Keratinocyte (primary cell): Measurements from ENCODE around the gene PEX11G. TPM values are rescaled to one million over a fixed set of nuclear protein-coding genes. Genes with fewer than 3 reads are reported as not detected.

Source experiments
- DNase-seq: peaks from one replicate; pipeline ENCODE4 v3.0.0-alpha.2; 2011; ENCODE audit warnings: low read depth, missing footprints, low spot score
- FAIRE-seq: peaks from 2 replicates; lab custom pipeline; 2011; peaks lifted over from hg19 to GRCh38; lab: Jason Lieb, UNC
- H2AFZ ChIP-seq: 2 replicates; pipeline ENCODE4 v1.6.0; 2012; ENCODE audit warnings: low read length, control low read depth, inconsistent platforms; ENCODE audit not compliant: control insufficient read depth
- H3K27ac ChIP-seq: 2 replicates; pipeline ENCODE4 v1.5.1; 2011; ENCODE audit warnings: low read length; ENCODE audit not compliant: control insufficient read depth, insufficient read depth
- H3K27me3 ChIP-seq: 3 replicates; pipeline ENCODE4 v1.6.0; 2011; ENCODE audit warnings: low read length; ENCODE audit not compliant: control insufficient read depth, insufficient read depth; ENCODE audit errors: extremely low read depth
- H3K36me3 ChIP-seq, 2 experiments: 2 replicates in 1 of 2; 3 replicates in 1 of 2; pipeline ENCODE4 v1.5.1; 2011; ENCODE audit warnings: low read length in 2 of 2, mild to moderate bottlenecking in 1 of 2; ENCODE audit not compliant: control insufficient read depth in 2 of 2, insufficient read depth in 2 of 2; ENCODE audit errors: extremely low read depth in 1 of 2
- H3K4me1 ChIP-seq: 3 replicates; pipeline ENCODE4 v1.5.1; 2011; ENCODE audit warnings: low read length; ENCODE audit not compliant: control insufficient read depth, insufficient read depth; ENCODE audit errors: extremely low read depth
- H3K4me2 ChIP-seq: 3 replicates; pipeline ENCODE4 v1.6.0; 2011; ENCODE audit warnings: low read depth, low read length; ENCODE audit not compliant: control insufficient read depth, insufficient read depth; ENCODE audit errors: extremely low read depth
- H3K4me3 ChIP-seq, 3 experiments: fragments of 200-600 bp in 1 of 3; sonication (generic) in 1 of 3; 2 replicates in 2 of 3; 3 replicates in 1 of 3; pipeline ENCODE4 v1.5.1; 2011 to 2016; ENCODE audit warnings: low read length in 3 of 3, mild to moderate bottlenecking in 3 of 3, control low read depth in 2 of 3, inconsistent platforms in 1 of 3, low read depth in 1 of 3, mixed read lengths in 1 of 3, mixed run types in 1 of 3, moderate library complexity in 1 of 3; ENCODE audit not compliant: control insufficient read depth in 2 of 3, insufficient read depth in 2 of 3; ENCODE audit errors: extremely low read depth in 1 of 3
- H3K79me2 ChIP-seq: 2 replicates; pipeline ENCODE4 v1.6.0; 2012; ENCODE audit warnings: low read length; ENCODE audit not compliant: control insufficient read depth, insufficient read depth
- H3K9ac ChIP-seq: 3 replicates; pipeline ENCODE4 v1.6.0; 2011; ENCODE audit warnings: low read length; ENCODE audit not compliant: control insufficient read depth, insufficient read depth; ENCODE audit errors: extremely low read depth
- H3K9me1 ChIP-seq: 3 replicates; pipeline ENCODE4 v1.6.0; 2011; ENCODE audit warnings: low read length; ENCODE audit not compliant: control insufficient read depth, insufficient read depth; ENCODE audit errors: extremely low read depth
- H3K9me3 ChIP-seq: 2 replicates; pipeline ENCODE4 v1.5.1; 2012; ENCODE audit warnings: low read depth, low read length; ENCODE audit not compliant: control insufficient read depth
- H4K20me1 ChIP-seq: 3 replicates; pipeline ENCODE4 v1.6.0; 2011; ENCODE audit warnings: low read length; ENCODE audit not compliant: control insufficient read depth, insufficient read depth; ENCODE audit errors: extremely low read depth
- EZH2 ChIP-seq: IDR thresholded peaks from one replicate; pipeline ENCODE4 v1.6.1; 2012; ENCODE audit warnings: inconsistent platforms, mild to moderate bottlenecking, low read length, moderate library complexity
- dilution Hi-C: fragments of 300-500 bp; cut with MboI; formaldehyde crosslinking; loops from one replicate; pipeline ENCODE4 v1.7.0; 2020; ENCODE audit warnings: low sequenced_read_pairs; ENCODE audit not compliant: extremely low pct_ligation_motif_present
- polyA plus RNA-seq, 5 experiments: library from polyadenylated mRNA; depleted of rRNA in 3 of 5; stranded (reverse) in 3 of 5; stranded (forward) in 1 of 5; unstranded in 1 of 5; fragments of >200 nt; gene quantifications; 1 replicate in 1 of 5; 2 replicates in 3 of 5; 3 replicates in 1 of 5; pipeline versions ENCODE4 v1.2.1 to v1.2.3, GENCODE V29; 2011 to 2012; ENCODE audit warnings: missing spikeins in 2 of 5, low read depth in 1 of 5, low replicate concordance in 1 of 5
- TF ChIP-seq, protein P1 (sequence below), 3 experiments: IDR thresholded peaks in 1 of 3; conservative IDR thresholded peaks in 1 of 3; optimal IDR thresholded peaks in 1 of 3; 2 replicates in 2 of 3; 3 replicates in 1 of 3; pipeline versions ENCODE3 to v1.5.1; 2011; ENCODE audit warnings: low read length in 3 of 3, mild to moderate bottlenecking in 3 of 3, moderate library complexity in 2 of 3, control low read depth in 1 of 3, inconsistent platforms in 1 of 3; ENCODE audit not compliant: insufficient read depth in 2 of 3; ENCODE audit errors: extremely low read depth in 1 of 3

Gene PEX11G
- polyA plus RNA-seq, 1 donor (not counting 4 experiments of a cell fraction or from before 2014, with no cell fraction given): 1.1 TPM

DNA sequence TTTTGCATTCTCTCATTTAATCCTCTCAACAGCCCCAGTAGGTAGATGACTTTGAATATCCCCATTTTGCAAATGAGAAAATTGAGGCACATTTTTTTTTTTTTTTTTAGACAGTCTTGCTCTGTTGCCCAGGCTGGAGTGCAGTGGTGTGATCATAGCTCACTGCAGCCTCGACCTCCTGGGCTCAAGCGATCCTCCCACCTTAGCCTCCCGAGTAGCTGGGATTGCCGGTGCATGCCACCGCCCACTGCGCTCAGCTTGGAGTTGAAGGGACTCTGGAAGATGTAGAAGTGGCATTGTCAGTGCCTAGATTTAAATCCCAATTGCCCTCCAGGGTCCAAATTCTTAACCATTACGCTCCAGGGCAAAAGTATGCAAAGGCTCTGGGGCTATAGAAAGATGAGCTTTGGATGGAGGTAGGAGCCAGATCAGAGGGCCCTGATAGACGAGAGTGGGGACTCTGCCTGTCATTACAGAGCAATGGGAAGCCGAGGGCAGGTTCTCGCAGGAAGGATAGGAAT lies 32.8 kb upstream of the PEX11G start:
- peaks cover 12% of the 10 kb centered on the region for H3K4me1 ChIP-seq
- peak overlapping the region; percentile 81 for H3K9ac ChIP-seq
- no peaks in the 10 kb centered on the region for H3K9me1 ChIP-seq
- peak overlapping the region in 2 of 3 experiments; percentile 75 to 91 for H3K4me3 ChIP-seq
- H3K27me3 ChIP-seq: no peaks in the 10 kb centered on the region
- DNase-seq (no peak), FAIRE-seq (no peak)
- peaks cover 0 to 2% of the 10 kb centered on the region in 2 experiments for H3K36me3 ChIP-seq
- no peaks in the 10 kb centered on the region for H4K20me1 ChIP-seq
- H3K79me2 ChIP-seq: no peaks in the 10 kb centered on the region
- peak overlapping the region; percentile 96 for H3K4me2 ChIP-seq
- dilution Hi-C loops: no loop called here
- peak overlapping the region; percentile 43 for H3K27ac ChIP-seq
- TF ChIP-seq EZH2: no peak
- TF ChIP-seq, protein P1, sequence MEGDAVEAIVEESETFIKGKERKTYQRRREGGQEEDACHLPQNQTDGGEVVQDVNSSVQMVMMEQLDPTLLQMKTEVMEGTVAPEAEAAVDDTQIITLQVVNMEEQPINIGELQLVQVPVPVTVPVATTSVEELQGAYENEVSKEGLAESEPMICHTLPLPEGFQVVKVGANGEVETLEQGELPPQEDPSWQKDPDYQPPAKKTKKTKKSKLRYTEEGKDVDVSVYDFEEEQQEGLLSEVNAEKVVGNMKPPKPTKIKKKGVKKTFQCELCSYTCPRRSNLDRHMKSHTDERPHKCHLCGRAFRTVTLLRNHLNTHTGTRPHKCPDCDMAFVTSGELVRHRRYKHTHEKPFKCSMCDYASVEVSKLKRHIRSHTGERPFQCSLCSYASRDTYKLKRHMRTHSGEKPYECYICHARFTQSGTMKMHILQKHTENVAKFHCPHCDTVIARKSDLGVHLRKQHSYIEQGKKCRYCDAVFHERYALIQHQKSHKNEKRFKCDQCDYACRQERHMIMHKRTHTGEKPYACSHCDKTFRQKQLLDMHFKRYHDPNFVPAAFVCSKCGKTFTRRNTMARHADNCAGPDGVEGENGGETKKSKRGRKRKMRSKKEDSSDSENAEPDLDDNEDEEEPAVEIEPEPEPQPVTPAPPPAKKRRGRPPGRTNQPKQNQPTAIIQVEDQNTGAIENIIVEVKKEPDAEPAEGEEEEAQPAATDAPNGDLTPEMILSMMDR (optimal IDR thresholded peaks at IDR 0.05 in 1 of 3, IDR thresholded peaks at IDR 0.05 in 1 of 3, conservative IDR thresholded peaks at IDR 0.05 in 1 of 3; ENCODE audit: extremely low read depth in 1 of 3, insufficient read depth in 2 of 3, low read length in 3 of 3): no peak
- no peaks in the 10 kb centered on the region for H3K9me3 ChIP-seq
- H2AFZ ChIP-seq: peak overlapping the region; percentile 94

DNA sequence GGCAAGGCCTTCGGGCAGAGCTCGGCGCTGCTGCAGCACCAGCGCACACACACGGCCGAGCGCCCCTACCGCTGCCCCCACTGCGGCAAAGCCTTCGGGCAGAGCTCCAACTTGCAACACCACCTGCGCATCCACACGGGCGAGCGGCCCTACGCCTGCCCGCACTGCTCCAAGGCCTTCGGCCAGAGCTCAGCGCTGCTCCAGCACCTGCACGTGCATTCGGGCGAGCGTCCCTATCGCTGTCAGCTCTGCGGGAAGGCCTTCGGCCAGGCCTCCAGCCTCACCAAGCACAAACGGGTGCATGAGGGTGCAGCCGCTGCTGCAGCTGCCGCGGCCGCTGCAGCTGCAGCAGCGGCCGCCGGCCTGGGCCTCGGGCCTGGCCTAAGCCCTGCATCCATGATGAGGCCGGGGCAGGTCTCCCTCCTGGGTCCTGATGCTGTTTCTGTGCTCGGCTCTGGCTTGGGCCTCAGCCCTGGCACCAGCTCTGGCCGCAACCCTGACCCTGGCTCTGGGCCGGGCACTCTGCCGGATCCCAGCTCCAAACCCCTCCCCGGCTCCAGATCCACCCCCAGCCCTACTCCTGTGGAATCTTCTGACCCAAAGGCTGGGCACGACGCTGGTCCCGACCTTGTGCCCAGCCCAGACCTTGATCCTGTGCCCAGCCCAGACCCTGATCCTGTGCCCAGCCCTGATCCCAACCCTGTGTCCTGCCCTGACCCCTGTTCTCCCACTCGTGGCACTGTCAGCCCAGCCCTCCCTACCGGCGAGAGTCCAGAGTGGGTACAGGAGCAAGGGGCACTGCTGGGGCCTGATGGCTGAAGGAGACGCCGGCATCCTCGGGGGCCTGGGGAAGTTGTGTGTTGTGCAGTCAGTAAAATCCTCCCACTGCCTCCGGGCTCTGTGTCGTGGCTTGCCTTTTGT lies 31.6 kb upstream of the PEX11G start:
- Histone ChIP-seq H4K20me1 (no peaks in the 10 kb centered on the region), H3K79me2 (no peaks in the 10 kb centered on the region), H3K4me2 (no peak overlapping the region), H3K4me3 (no peak overlapping the region), H3K9ac (no peak overlapping the region), H3K4me1 (peaks cover 16% of the 10 kb centered on the region), H3K27me3 (no peaks in the 10 kb centered on the region), H2AFZ (no peak overlapping the region), H3K27ac (no peak overlapping the region), H3K9me1 (no peaks in the 10 kb centered on the region), H3K36me3 (peaks cover 0 to 2% of the 10 kb centered on the region in 2 experiments), H3K9me3 (no peaks in the 10 kb centered on the region)
- no peak for TF ChIP-seq EZH2
- TF ChIP-seq, protein P1 (optimal IDR thresholded peaks at IDR 0.05 in 1 of 3, IDR thresholded peaks at IDR 0.05 in 1 of 3, conservative IDR thresholded peaks at IDR 0.05 in 1 of 3; ENCODE audit: extremely low read depth in 1 of 3, insufficient read depth in 2 of 3, low read length in 3 of 3): no peak
- dilution Hi-C loops: no loop called here
- FAIRE-seq: no peak
- DNase-seq: no peak
